NCI-H460 (cell line): ENCODE results near the gene FAM187B. TPM values are rescaled to one million over a fixed set of nuclear protein-coding genes. Genes with fewer than 3 reads are reported as not detected.
"Not testable (repeated sequence)": the region's sequence is repeated elsewhere in the genome, so short reads cannot be mapped to it uniquely, and the experiment has no call there.

Experiments used
- DNase-seq: peaks from one replicate; pipeline ENCODE4 v3.0.0-alpha.2; 2016; ENCODE audit warnings: low read depth; ENCODE audit errors: extremely low read depth
- total RNA-seq: library from RNA; depleted of rRNA; stranded (reverse); fragments of >200 nt; shearing (Covaris generic); gene quantifications from 2 replicates; pipeline ENCODE4 v1.2.3, GENCODE V29; 2014

Gene FAM187B
- total RNA-seq, 1 experiment from 2014 or later, result not detected

DNA sequence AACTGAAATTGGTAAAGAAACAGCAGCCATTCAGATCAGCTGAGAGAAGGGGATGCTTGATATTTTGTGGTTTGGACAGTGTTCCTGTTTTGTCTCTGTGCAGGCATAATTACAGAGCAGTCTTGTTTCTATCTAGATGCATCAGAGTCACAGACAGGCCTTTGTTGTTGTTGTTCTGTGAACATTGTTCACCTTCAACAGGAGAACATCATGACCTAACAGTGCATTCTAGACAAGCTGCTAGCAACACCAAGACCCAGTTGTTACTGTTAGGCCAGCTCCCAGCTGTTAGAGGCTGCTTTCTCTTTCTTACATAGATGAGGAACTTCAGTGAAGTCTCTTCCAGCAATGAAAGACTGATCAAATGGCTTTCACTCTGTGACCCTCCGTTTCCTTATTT is 11.8 kb upstream of the FAM187B start:
- DNase-seq, result no peak

DNA sequence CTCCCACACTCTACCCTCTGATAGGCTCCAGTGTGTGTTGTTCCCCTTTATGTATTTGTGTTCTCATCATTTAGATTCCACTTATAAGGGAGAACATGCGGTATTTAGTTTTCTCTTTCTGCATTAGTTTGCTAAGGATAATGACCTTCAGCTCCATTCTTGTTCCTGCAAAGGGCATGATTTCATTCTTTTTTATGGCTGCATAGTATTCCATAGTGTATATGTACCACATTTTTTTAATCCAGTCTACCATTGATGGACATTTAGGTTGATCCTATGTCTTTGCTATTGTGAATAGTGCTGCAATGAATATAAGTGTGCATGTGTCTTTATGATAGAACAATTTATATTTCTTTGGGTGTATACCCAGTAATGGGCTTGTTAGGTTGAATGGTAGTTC is 11.1 kb upstream of the FAM187B start:
- DNase-seq, result not testable (repeated sequence)

DNA sequence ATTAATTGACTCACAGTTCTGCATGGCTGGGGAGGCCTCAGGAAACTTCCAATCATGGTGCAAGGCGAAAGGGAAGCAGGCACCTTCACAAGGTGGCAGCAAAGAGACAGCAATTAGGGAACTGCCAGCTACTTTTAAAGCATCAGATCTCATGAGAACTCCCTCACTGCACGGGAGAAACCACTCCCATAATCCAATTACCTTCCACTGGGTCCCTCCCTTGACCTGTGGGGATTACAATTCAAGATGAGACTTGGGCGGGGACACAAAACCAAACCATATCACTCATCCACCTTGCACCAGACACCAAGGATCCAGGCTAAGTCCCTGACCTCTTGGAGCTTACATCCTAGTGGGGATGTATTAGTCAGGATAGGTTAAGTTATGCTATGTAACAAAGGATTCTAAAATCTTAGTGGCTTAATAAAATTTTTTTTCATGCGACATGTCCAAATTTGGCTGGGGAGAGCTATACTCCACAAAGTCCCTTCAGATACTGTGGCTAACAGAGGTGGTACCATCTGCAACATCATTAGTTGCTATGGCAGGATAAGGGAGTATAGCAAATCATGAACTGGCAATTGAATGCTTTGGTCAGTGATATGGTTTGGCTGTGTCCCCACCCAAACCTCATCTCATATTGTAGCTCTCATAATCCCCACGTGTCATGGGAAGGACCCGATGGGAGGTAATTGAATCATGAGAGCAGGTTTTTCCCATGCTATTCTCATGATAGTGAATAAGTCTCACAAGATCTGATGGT is 8.3 kb upstream of the FAM187B start:
- DNase-seq, result no peak

DNA sequence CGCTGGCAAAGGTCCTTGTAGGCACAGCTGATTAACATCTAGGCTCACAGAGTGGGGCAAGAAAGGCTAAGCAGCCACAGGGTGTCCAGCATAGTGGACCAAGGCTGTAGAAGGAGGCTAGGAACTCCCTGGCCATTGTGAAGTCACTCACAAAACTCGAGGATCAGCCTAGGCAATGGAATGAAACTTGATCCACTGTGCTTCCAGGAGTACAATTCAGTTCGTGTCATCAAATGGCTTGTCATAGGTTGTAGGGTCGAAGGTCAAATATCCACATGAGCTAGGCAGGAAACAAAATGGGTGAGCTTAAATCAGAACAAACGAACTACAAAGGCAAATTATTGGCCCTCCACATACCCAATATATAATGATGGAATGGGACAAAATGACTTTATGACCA is 4.4 kb upstream of the FAM187B start:
- DNase-seq, result no peak

- no peak for DNase-seq
These were observed 3.6 kb upstream of the FAM187B start for GRCh38 chr19:35231956-35232645.

DNA sequence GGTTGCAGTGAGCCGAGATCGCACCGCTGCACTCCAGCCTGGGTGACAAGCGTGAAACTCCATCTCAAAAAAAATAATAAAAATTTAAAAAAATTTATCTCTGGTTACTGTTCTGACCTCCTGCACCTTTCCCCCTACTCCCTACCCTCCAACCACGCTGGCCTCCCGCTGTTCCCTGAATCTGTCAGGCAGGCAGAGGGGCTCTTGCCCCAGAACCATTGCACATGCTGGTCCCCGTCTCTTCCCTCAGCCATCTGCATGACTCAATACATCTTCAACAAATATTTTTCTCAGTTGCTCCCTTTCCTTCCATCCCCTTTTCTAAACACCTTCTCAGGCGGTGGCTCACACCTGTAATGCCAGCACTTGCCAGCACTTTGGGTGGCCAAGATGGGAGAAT is 1.1 kb upstream of the FAM187B start:
- DNase-seq, result no peak

DNA sequence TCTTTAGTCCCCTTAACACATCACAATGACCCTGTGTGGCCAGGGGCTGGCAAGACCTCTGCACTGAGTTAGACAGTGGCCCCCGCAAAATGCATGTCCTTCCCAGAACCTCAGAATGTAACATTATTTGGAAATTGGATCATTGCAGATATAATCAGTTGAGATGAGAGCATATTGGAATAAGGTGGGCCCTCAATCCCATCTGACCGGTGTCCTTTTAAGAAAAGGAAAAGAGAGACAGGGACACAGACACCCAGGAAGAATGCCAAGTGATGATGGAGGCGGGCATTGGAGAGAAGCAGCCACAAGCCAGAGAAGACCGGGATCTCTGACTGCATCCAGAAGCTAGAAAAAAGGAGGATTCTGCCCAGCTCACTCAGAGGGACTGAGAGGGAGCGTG is 1.8 kb downstream of the FAM187B start:
- no peak for DNase-seq

GRCh38 chr19:35225951-35226350 is 2.6 kb downstream of the FAM187B start:
- DNase-seq, result no peak

DNA sequence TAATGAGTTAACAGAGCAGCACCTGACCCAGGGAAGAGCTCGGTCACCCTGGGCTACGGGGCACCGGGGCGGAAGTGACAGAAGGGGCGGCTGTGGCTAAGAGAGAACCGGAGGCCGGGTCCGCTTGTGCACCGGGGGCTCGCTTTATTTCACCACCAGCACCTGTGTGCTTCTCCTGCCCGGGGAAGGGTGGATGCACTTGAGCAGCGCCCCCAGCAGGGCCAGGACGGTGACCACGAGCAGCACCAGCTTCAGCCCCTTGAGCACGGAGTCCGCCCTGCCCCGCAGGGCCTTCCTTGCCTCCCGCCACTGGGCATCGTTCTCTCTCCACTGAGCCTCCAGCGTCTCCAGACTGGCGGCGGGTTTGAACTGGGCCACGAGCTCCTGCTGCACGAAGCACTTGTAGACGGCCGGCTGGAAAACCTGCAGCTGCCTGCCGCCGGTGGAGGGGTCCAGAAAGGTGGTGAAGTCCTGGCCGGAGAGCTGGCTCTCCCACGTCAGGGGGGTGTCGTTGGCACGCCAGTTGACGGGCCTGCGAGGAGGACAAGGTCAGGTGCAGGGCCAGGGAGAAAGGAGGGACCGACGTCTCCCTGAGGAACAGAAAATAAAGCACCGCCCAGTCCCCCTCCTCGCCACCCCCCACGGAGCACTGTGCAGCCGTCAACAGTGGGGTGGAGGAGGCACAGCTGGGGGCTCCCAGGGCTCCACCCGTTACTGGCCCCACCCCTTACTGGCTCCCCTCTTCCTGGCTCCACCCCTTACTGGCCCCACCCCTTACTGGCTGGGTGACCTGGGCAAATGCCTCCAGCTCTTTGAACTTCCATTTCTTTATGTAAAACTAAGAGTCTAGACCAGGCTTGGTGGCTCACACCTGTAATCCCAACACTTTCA is 3.6 kb downstream of the FAM187B start:
- DNase-seq, result no peak

- no peak for DNase-seq
These were observed 4.6 kb downstream of the FAM187B start for GRCh38 chr19:35223862-35224505.

- DNase-seq, result no peak
These were observed 5.3 kb downstream of the FAM187B start for GRCh38 chr19:35223084-35223790.

GRCh38 chr19:35222373-35223015 is 6.0 kb downstream of the FAM187B start:
- no peak for DNase-seq

DNA sequence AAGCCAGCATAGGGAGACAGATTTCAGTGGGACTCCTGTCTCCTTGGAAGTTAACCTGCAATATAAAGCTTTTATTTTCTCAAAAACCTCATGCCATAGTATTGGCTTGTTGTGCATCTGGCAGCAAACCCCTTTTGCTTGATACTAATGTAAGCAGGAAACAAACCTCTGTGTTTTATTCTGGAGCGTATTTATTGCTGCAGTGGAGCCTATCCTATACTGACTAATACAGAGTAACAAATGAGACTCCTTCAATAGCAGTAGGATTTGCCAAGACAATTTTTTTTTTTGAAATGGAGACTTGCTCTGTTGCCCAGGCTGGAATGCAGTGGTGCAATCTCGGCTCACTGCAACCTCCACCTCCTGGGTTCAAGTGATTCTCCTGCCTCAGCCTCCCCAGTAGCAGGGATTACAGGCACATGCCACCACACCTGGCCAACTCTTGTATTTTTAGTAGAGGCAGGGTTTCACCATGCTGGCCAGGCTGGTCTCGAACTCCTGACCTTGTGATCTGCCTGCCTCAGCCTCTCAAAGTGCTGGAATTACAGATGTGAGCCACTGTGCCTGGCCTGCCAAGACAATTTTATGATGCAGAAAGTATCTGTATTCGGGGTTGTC is 7.5 kb downstream of the FAM187B start:
- not testable (repeated sequence) for DNase-seq

- no peak for DNase-seq
These were observed 8.1 kb downstream of the FAM187B start for GRCh38 chr19:35220315-35220921.

DNA sequence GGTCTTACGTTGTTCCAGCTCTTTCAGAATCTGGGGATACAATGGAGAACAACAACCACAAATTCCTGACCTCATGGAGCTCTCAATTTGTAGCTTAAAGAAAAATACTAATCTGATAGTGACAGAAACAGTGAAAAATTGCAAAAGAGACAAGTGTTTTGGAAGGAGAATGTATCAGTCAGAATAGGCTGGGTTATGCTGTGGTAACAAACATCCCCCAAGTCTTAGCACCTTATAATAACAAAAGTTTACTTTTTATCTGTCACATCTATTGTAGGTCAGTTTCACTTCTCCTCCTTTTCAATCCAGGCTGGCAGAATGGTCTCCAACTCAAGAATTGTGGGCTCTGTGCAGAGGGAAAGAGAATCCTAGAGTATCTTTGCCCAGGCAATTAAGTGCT is 9.5 kb downstream of the FAM187B start:
- no peak for DNase-seq

DNA sequence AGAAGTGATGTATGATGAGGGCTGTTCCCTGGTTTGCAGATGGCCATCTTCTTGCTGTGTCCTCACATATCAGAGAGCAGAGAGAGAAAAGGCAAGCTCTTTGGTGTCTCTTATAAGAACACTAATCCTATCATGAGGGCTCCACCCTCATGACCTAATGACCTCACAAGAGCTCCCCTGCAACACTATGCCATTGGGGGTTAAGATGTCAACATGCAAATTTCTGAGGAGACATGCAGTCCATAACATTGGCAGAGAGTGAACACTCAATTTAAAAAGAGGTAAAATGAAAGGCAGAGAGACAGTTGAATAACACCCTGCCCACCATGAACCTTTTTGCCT is 10.9 kb downstream of the FAM187B start:
- DNase-seq, result no peak

GRCh38 chr19:35216833-35217648 is 11.5 kb downstream of the FAM187B start:
- no peak for DNase-seq
